OCI-LY7 (cell line): ENCODE measurements around the gene ZNF516. TPM values are rescaled to one million over a fixed set of nuclear protein-coding genes. Genes with fewer than 3 reads are reported as not detected.

Experiments
- BruUV-seq: library from RNA; stranded (reverse); fragments of 400-500 nt; replicated peaks from 2 replicates; lab custom pipeline; 2021; lab: Mats Ljungman, UMichigan
- CTCF ChIA-PET: fragments of 300-600 bp; sonication (Branson Sonifier 250); formaldehyde crosslinking; loops from one replicate; lab custom pipeline; 2022; ENCODE audit warnings: antibody characterized with exemption; ENCODE audit not compliant: unreplicated experiment; lab: Charles Lee
- POLR2A ChIA-PET: fragments of 300-600 bp; sonication (Branson Sonifier 250); formaldehyde crosslinking; loops from one replicate; lab custom pipeline; 2022; ENCODE audit warnings: antibody characterized with exemption; lab: Charles Lee
- DNase-seq: peaks from one replicate; pipeline ENCODE4 v3.0.0-alpha.2; 2015; ENCODE audit warnings: low spot score
- H2AFZ ChIP-seq: fragments of 200-600 bp; sonication (generic), shearing (Covaris generic); 2 replicates; pipeline ENCODE4 v1.6.1; 2014; ENCODE audit warnings: mild to moderate bottlenecking, antibody characterized with exemption, low read length, moderate library complexity
- H3K27ac ChIP-seq: fragments of 200-600 bp; sonication (generic); 2 replicates; pipeline ENCODE4 v1.5.1; 2014; ENCODE audit warnings: mixed run types, low read depth, mild to moderate bottlenecking, moderate library complexity, low read length, inconsistent platforms; ENCODE audit not compliant: poor library complexity, severe bottlenecking
- H3K36me3 ChIP-seq: fragments of 200-600 bp; sonication (generic); 2 replicates; pipeline ENCODE4 v1.6.1; 2014; ENCODE audit warnings: mild to moderate bottlenecking, antibody characterized with exemption, low read length, moderate library complexity, mixed read lengths; ENCODE audit not compliant: insufficient read depth
- H3K4me1 ChIP-seq: fragments of 200-600 bp; sonication (generic); 2 replicates; pipeline ENCODE4 v1.5.1; 2014; ENCODE audit warnings: mild to moderate bottlenecking, low read length; ENCODE audit not compliant: insufficient read depth, poor library complexity, severe bottlenecking
- H3K4me2 ChIP-seq: fragments of 200-600 bp; sonication (generic); 2 replicates; pipeline ENCODE4 v1.6.1; 2014; ENCODE audit warnings: mild to moderate bottlenecking, low read length
- H3K4me3 ChIP-seq: fragments of 200-600 bp; sonication (generic); 2 replicates; pipeline ENCODE4 v1.5.1; 2014; ENCODE audit warnings: mild to moderate bottlenecking, low read depth, low read length; ENCODE audit not compliant: poor library complexity, severe bottlenecking
- H3K79me2 ChIP-seq: fragments of 200-600 bp; sonication (generic); 2 replicates; pipeline ENCODE4 v1.6.1; 2016; ENCODE audit warnings: low read depth, mild to moderate bottlenecking, low read length, moderate library complexity, mixed read lengths; ENCODE audit not compliant: insufficient read depth
- H3K9me2 ChIP-seq: fragments of 200-600 bp; sonication (generic); 2 replicates; pipeline ENCODE4 v1.6.1; 2016; ENCODE audit warnings: mild to moderate bottlenecking, low read length, mixed read lengths; ENCODE audit not compliant: insufficient read depth
- H3K9me3 ChIP-seq: fragments of 200-600 bp; sonication (generic); 2 replicates; pipeline ENCODE4 v1.6.1; 2014; ENCODE audit warnings: mild to moderate bottlenecking, mixed run types, low read length, mixed read lengths
- H4K20me1 ChIP-seq: fragments of 200-600 bp; sonication (generic); 2 replicates; pipeline ENCODE4 v1.6.1; 2014; ENCODE audit warnings: mild to moderate bottlenecking, antibody characterized with exemption, low read length, moderate library complexity, mixed read lengths; ENCODE audit not compliant: insufficient read depth
- CTCF ChIP-seq: fragments of 200-600 bp; sonication (generic); conservative IDR thresholded peaks from 2 replicates; pipeline ENCODE4 v1.5.1; 2014; ENCODE audit warnings: mild to moderate bottlenecking, antibody characterized with exemption, low read length, moderate library complexity, mixed read lengths
- EZH2phosphoT487 ChIP-seq: fragments of 200-600 bp; sonication (generic); IDR thresholded peaks from 2 replicates; pipeline ENCODE4 v1.6.1; 2018; ENCODE audit warnings: low read depth, borderline replicate concordance, mild to moderate bottlenecking, mixed run types, antibody characterized with exemption, low read length, moderate library complexity, mixed read lengths
- intact Hi-C: fragments of 100-400 bp; cut with micrococcal nuclease; formaldehyde crosslinking; loops from one replicate; pipeline ENCODE4 v1.10.0; 2022; ENCODE audit not compliant: unreplicated experiment
- total RNA-seq, 2 experiments: library from RNA; depleted of rRNA in 1 of 2; stranded (reverse); fragments of >200 nt in 1 of 2; shearing (Covaris generic) in 1 of 2; gene quantifications; 2 replicates each; pipeline ENCODE4 v1.2.3, GENCODE V29; 2014 to 2022

Gene ZNF516
- total RNA-seq, 2 experiments from 2014 or later: 16.2 to 32.3 TPM

GRCh38 chr18:76453932-76454331 is 41.1 kb downstream of the ZNF516 start:
- no peak overlapping the region for H2AFZ ChIP-seq
- DNase-seq: no peak
- POLR2A ChIA-PET: no interaction called here
- peaks cover 6% of the 10 kb centered on the region for H3K4me1 ChIP-seq
- no peaks in the 10 kb centered on the region for H3K9me3 ChIP-seq
- H3K79me2 ChIP-seq: peaks cover 78% of the 10 kb centered on the region
- H3K27ac ChIP-seq: no peak overlapping the region
- H4K20me1 ChIP-seq: peaks cover 11% of the 10 kb centered on the region
- CTCF ChIA-PET: no interaction called here
- H3K36me3 ChIP-seq: no peaks in the 10 kb centered on the region
- H3K4me3 ChIP-seq: no peak overlapping the region
- no peak overlapping the region for H3K4me2 ChIP-seq
- intact Hi-C loops: no loop called here
- TF ChIP-seq EZH2phosphoT487 (no peak), CTCF (no peak)
- no TSS peak for BruUV-seq
- no peaks in the 10 kb centered on the region for H3K9me2 ChIP-seq

GRCh38 chr18:76453057-76453561 is 41.9 kb downstream of the ZNF516 start:
- Histone ChIP-seq H3K9me2 (no peaks in the 10 kb centered on the region), H3K27ac (no peak overlapping the region), H3K36me3 (no peaks in the 10 kb centered on the region), H4K20me1 (peaks cover 11% of the 10 kb centered on the region), H3K4me1 (peaks cover 6% of the 10 kb centered on the region), H3K4me2 (no peak overlapping the region), H3K4me3 (no peak overlapping the region), H2AFZ (no peak overlapping the region), H3K79me2 (peaks cover 86% of the 10 kb centered on the region), H3K9me3 (no peaks in the 10 kb centered on the region)
- DNase-seq: no peak
- BruUV-seq: no TSS peak
- CTCF ChIA-PET: no interaction called here
- TF ChIP-seq CTCF (no peak), EZH2phosphoT487 (no peak)
- intact Hi-C loops: no loop called here
- POLR2A ChIA-PET: no interaction called here

DNA sequence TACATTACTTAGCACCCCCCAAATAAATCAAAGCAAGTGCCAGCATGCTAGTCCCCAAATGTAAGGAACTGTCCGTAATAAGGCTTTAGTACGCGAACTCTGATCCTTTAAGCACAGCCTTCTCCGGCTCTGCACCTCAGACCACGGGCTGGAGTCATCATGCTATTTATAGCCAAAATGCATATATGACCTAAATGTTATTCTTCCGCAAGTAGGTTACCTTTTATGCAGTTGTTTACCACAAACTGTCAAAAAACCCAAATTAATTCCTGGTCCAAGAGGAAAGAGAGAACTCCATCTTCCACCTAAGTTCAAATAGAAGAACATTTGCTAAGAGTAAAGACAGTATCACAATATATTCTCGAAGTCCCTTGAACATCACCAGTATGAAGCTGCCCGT is 42.7 kb downstream of the ZNF516 start:
- POLR2A ChIA-PET: no interaction called here
- no peak overlapping the region for H2AFZ ChIP-seq
- no peaks in the 10 kb centered on the region for H3K9me3 ChIP-seq
- H3K9me2 ChIP-seq: no peaks in the 10 kb centered on the region
- H3K27ac ChIP-seq: no peak overlapping the region
- no TSS peak for BruUV-seq
- H3K79me2 ChIP-seq: peaks cover 93% of the 10 kb centered on the region
- no peaks in the 10 kb centered on the region for H3K36me3 ChIP-seq
- peaks cover 11% of the 10 kb centered on the region for H4K20me1 ChIP-seq
- H3K4me2 ChIP-seq: no peak overlapping the region
- CTCF ChIA-PET: no interaction called here
- DNase-seq: no peak
- H3K4me3 ChIP-seq: no peak overlapping the region
- H3K4me1 ChIP-seq: peaks cover 6% of the 10 kb centered on the region
- TF ChIP-seq EZH2phosphoT487 (no peak), CTCF (no peak)
- intact Hi-C loops: no loop called here
